OCI-LY1 (cell line): Measurements from ENCODE around the gene ARID3B.

Experiments used
- H2AFZ ChIP-seq: fragments of 200-600 bp; sonication (generic), shearing (Covaris generic); 2 replicates; pipeline ENCODE4 v1.6.0; 2014; ENCODE audit warnings: antibody characterized with exemption, mild to moderate bottlenecking, low read length
- H3F3A ChIP-seq: fragments of 200-600 bp; sonication (generic), shearing (Covaris generic); 2 replicates; pipeline ENCODE4 v1.6.0; 2014; ENCODE audit warnings: mild to moderate bottlenecking, antibody characterized with exemption, low read length, moderate library complexity; ENCODE audit not compliant: insufficient read depth
- H3K27ac ChIP-seq: fragments of 200-600 bp; sonication (generic); 2 replicates; pipeline ENCODE4 v1.5.1; 2014; ENCODE audit warnings: low read length, mixed run types, mild to moderate bottlenecking, low read depth; ENCODE audit not compliant: poor library complexity, severe bottlenecking
- H3K27me3 ChIP-seq: fragments of 200-600 bp; sonication (generic); 2 replicates; pipeline ENCODE4 v1.6.0; 2014; ENCODE audit warnings: antibody characterized with exemption, mild to moderate bottlenecking, low read length, moderate library complexity; ENCODE audit not compliant: insufficient read depth
- H3K36me3 ChIP-seq: fragments of 200-600 bp; sonication (generic); 2 replicates; pipeline ENCODE4 v1.6.1; 2014; ENCODE audit warnings: mild to moderate bottlenecking, antibody characterized with exemption, low read length, moderate library complexity, mixed read lengths; ENCODE audit not compliant: insufficient read depth
- H3K4me1 ChIP-seq: fragments of 200-600 bp; sonication (generic); 2 replicates; pipeline ENCODE4 v1.5.1; 2014; ENCODE audit warnings: mild to moderate bottlenecking, low read length, moderate library complexity; ENCODE audit not compliant: insufficient read depth, severe bottlenecking
- H3K4me2 ChIP-seq: fragments of 200-600 bp; sonication (generic), shearing (Covaris generic); 2 replicates; pipeline ENCODE4 v1.6.1; 2014; ENCODE audit warnings: low read length
- H3K4me3 ChIP-seq: fragments of 200-600 bp; sonication (generic); 2 replicates; pipeline ENCODE4 v1.5.1; 2014; ENCODE audit warnings: low read length, low read depth, mild to moderate bottlenecking, mixed read lengths; ENCODE audit not compliant: poor library complexity, severe bottlenecking
- H3K79me2 ChIP-seq: fragments of 200-600 bp; shearing (Covaris generic); 2 replicates; pipeline ENCODE4 v1.6.1; 2016; ENCODE audit warnings: mixed run types, low read length, mixed read lengths; ENCODE audit not compliant: insufficient read depth
- H3K9ac ChIP-seq: fragments of 200-600 bp; sonication (generic), shearing (Covaris generic); 2 replicates; pipeline ENCODE4 v1.6.1; 2014; ENCODE audit warnings: mild to moderate bottlenecking, low read length, mixed read lengths
- H3K9me2 ChIP-seq: fragments of 200-600 bp; sonication (generic), shearing (Covaris generic); 2 replicates; pipeline ENCODE4 v1.6.1; 2014; ENCODE audit warnings: low read depth, mild to moderate bottlenecking, low read length, mixed read lengths
- H3K9me3 ChIP-seq: fragments of 200-600 bp; shearing (Covaris generic); 2 replicates; pipeline ENCODE4 v1.6.1; 2014; ENCODE audit warnings: low read length, mixed read lengths
- H4K20me1 ChIP-seq: fragments of 200-600 bp; sonication (generic), shearing (Covaris generic); 2 replicates; pipeline ENCODE4 v1.6.0; 2016; ENCODE audit warnings: mild to moderate bottlenecking, low read length; ENCODE audit not compliant: insufficient read depth
- EZH2 ChIP-seq: fragments of 200-600 bp; sonication (generic), shearing (Covaris generic); IDR thresholded peaks from 2 replicates; pipeline ENCODE4 v1.8.0; 2017; ENCODE audit warnings: borderline replicate concordance, mixed run types, mild to moderate bottlenecking, antibody characterized with exemption, low read length, moderate library complexity, mixed read lengths
- TF ChIP-seq, protein P1 (sequence below): fragments of 200-600 bp; sonication (generic), shearing (Covaris generic); IDR thresholded peaks from 2 replicates; pipeline ENCODE4 v1.5.1; 2017; ENCODE audit warnings: mild to moderate bottlenecking, antibody characterized with exemption, low read length, moderate library complexity, mixed read lengths

ARID3B gene

DNA sequence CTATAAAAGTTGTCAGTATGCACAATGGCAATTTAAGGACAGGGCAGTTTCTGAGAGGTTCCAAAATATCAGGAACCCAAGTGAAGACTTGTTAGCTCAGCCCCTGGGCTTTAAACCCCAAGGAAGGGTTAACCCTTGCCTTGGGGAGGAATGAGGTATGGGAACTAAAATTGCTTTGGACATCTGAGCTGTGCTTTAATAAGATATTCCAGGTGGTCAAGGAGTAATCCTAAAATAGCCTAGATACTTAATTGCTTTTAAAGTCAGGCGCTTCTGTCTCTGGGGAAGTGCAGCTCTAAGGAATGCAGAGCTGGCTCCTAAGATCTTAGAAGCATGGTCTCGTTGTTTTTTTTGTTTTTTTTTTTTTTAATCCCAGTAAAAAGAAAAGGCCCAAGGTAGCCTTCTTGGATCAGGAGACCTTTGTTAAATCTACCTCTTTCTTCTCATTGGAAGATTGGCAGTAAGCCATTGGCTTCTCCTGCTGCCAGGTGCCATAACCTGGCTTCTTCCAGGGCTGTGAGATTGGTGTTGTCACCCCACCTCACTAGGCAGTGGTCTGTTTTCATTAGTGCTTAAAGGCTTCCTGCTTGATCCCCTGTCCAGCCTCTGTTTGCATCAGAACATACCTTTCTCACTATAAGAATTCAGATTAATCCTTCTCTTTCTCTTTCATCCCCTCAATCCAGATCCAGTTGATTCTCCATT, 24.5 kb downstream of the ARID3B start:
- Histone ChIP-seq H4K20me1 (no peaks in the 10 kb centered on the region), H3K4me3 (no peak overlapping the region), H3K27ac (no peak overlapping the region), H3K4me1 (no peaks in the 10 kb centered on the region), H3K4me2 (no peak overlapping the region), H3K27me3 (0 out of 2 replicates have a peak, but pooled peaks cover 6% of the 10 kb centered on the region), H3K9me3 (no peaks in the 10 kb centered on the region), H3K9me2 (no peaks in the 10 kb centered on the region), H2AFZ (no peak overlapping the region), H3K36me3 (no peaks in the 10 kb centered on the region), H3K9ac (no peak overlapping the region), H3F3A (no peaks in the 10 kb centered on the region), H3K79me2 (no peaks in the 10 kb centered on the region)
- TF ChIP-seq, protein P1, sequence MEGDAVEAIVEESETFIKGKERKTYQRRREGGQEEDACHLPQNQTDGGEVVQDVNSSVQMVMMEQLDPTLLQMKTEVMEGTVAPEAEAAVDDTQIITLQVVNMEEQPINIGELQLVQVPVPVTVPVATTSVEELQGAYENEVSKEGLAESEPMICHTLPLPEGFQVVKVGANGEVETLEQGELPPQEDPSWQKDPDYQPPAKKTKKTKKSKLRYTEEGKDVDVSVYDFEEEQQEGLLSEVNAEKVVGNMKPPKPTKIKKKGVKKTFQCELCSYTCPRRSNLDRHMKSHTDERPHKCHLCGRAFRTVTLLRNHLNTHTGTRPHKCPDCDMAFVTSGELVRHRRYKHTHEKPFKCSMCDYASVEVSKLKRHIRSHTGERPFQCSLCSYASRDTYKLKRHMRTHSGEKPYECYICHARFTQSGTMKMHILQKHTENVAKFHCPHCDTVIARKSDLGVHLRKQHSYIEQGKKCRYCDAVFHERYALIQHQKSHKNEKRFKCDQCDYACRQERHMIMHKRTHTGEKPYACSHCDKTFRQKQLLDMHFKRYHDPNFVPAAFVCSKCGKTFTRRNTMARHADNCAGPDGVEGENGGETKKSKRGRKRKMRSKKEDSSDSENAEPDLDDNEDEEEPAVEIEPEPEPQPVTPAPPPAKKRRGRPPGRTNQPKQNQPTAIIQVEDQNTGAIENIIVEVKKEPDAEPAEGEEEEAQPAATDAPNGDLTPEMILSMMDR = no peak
- TF ChIP-seq EZH2 = no peak

- H3K27ac ChIP-seq = no peak overlapping the region
- no peak overlapping the region for H3K4me3 ChIP-seq
- H3K9me2 ChIP-seq = no peaks in the 10 kb centered on the region
- H4K20me1 ChIP-seq = no peaks in the 10 kb centered on the region
- no peak for TF ChIP-seq EZH2
- TF ChIP-seq, protein P1 = no peak
- no peak overlapping the region for H2AFZ ChIP-seq
- H3K9me3 ChIP-seq = no peaks in the 10 kb centered on the region
- no peak overlapping the region for H3K9ac ChIP-seq
- no peaks in the 10 kb centered on the region for H3F3A ChIP-seq
- no peaks in the 10 kb centered on the region for H3K79me2 ChIP-seq
- no peaks in the 10 kb centered on the region for H3K4me1 ChIP-seq
- H3K36me3 ChIP-seq = peaks cover 5% of the 10 kb centered on the region; the same call in 1 of the 2 replicates
- peaks cover 3% of the 10 kb centered on the region; the same call in 1 of the 2 replicates for H3K27me3 ChIP-seq
- H3K4me2 ChIP-seq = no peak overlapping the region
Measured at GRCh38 chr15:74568594-74568993, 27.6 kb downstream of the ARID3B start.

GRCh38 chr15:74569731-74570070, 28.7 kb downstream of the ARID3B start:
- no peaks in the 10 kb centered on the region for H3K9me2 ChIP-seq
- no peaks in the 10 kb centered on the region for H4K20me1 ChIP-seq
- no peak overlapping the region for H3K9ac ChIP-seq
- H3K9me3 ChIP-seq = no peaks in the 10 kb centered on the region
- H3F3A ChIP-seq = no peaks in the 10 kb centered on the region
- H3K4me3 ChIP-seq = no peak overlapping the region
- H3K36me3 ChIP-seq = peaks cover 5% of the 10 kb centered on the region; the same call in 1 of the 2 replicates
- H3K27ac ChIP-seq = no peak overlapping the region
- TF ChIP-seq EZH2 = no peak
- TF ChIP-seq, protein P1 = no peak
- H3K79me2 ChIP-seq = no peaks in the 10 kb centered on the region
- no peak overlapping the region for H2AFZ ChIP-seq
- no peaks in the 10 kb centered on the region for H3K4me1 ChIP-seq
- no peak overlapping the region for H3K4me2 ChIP-seq
- H3K27me3 ChIP-seq = peaks cover 3% of the 10 kb centered on the region; the same call in 1 of the 2 replicates
